ENCODE measurements around the gene PPAT. TPM values are rescaled to one million over a fixed set of nuclear protein-coding genes. Genes with fewer than 3 reads are reported as not detected.

Gene PPAT
- total RNA-seq, 4 donors from 2014 or later = 2.6 to 5.4 (median 3.9) TPM

DNA sequence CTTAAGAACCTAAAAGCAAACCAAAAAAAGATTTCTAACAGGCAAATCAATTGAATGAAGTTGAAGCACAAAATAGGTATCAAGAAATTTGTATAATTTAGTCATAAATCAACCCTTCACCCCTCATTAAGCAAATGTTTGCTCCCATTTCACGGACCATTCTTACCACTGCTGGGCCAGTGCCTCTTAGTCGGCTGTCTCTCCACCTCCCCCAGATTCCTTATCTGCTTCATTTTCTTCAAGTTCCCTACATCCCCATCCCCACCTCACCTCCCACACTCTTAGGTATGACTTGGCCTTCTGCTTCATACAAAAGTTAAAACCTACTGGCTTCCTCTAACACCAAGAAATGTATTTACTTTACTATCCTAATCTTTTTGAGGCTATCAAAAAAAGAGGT lies 60.0 kb downstream of the PPAT start:
- H3K36me3 ChIP-seq = peaks cover 4 to 12% of the 10 kb centered on the region in 2 donors
- no peak for TF ChIP-seq POLR2A (IDR thresholded peaks at IDR 0.05)
- TF ChIP-seq, protein P1, sequence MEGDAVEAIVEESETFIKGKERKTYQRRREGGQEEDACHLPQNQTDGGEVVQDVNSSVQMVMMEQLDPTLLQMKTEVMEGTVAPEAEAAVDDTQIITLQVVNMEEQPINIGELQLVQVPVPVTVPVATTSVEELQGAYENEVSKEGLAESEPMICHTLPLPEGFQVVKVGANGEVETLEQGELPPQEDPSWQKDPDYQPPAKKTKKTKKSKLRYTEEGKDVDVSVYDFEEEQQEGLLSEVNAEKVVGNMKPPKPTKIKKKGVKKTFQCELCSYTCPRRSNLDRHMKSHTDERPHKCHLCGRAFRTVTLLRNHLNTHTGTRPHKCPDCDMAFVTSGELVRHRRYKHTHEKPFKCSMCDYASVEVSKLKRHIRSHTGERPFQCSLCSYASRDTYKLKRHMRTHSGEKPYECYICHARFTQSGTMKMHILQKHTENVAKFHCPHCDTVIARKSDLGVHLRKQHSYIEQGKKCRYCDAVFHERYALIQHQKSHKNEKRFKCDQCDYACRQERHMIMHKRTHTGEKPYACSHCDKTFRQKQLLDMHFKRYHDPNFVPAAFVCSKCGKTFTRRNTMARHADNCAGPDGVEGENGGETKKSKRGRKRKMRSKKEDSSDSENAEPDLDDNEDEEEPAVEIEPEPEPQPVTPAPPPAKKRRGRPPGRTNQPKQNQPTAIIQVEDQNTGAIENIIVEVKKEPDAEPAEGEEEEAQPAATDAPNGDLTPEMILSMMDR (IDR thresholded peaks at IDR 0.05 in 4 of 5, conservative IDR thresholded peaks at IDR 0.05 in 1 of 5) = no peak
- H3K4me3 ChIP-seq = no peak overlapping the region
- ATAC-seq = no peak
- intact Hi-C loops (cut with DNase I; ENCODE audit: low total_unique reads) (no loop called here), in situ Hi-C loops (cut with MboI; ENCODE audit: low sequenced_read_pairs in 4 of 4) (no loop called here)
- no peaks in the 10 kb centered on the region for H3K4me1 ChIP-seq
- no peak overlapping the region for H3K27ac ChIP-seq
- no peaks in the 10 kb centered on the region for H3K27me3 ChIP-seq
- H3K9me3 ChIP-seq = no peaks in the 10 kb centered on the region
- no peak for DNase-seq

GRCh38 chr4:56374956-56375355 lies 60.5 kb downstream of the PPAT start:
- intact Hi-C loops (cut with DNase I; ENCODE audit: low total_unique reads) (no loop called here), in situ Hi-C loops (cut with MboI; ENCODE audit: low sequenced_read_pairs in 4 of 4) (no loop called here)
- ATAC-seq = no peak
- H3K36me3 ChIP-seq = peaks cover 4 to 16% of the 10 kb centered on the region in 2 donors
- no peak for DNase-seq
- no peaks in the 10 kb centered on the region for H3K4me1 ChIP-seq
- H3K4me3 ChIP-seq = no peak overlapping the region
- H3K27ac ChIP-seq = no peak overlapping the region
- no peaks in the 10 kb centered on the region for H3K9me3 ChIP-seq
- H3K27me3 ChIP-seq = no peaks in the 10 kb centered on the region
- TF ChIP-seq, protein P1 (IDR thresholded peaks at IDR 0.05 in 4 of 5, conservative IDR thresholded peaks at IDR 0.05 in 1 of 5) = no peak
- TF ChIP-seq POLR2A (IDR thresholded peaks at IDR 0.05) = no peak

GRCh38 chr4:56372774-56373173 lies 62.6 kb downstream of the PPAT start:
- in situ Hi-C loops (cut with MboI; ENCODE audit: low sequenced_read_pairs in 4 of 4) (no loop called here), intact Hi-C loops (cut with DNase I; ENCODE audit: low total_unique reads) (no loop called here)
- Histone ChIP-seq H3K27ac (no peak overlapping the region), H3K4me1 (no peaks in the 10 kb centered on the region), H3K36me3 (peaks cover 4 to 12% of the 10 kb centered on the region in 2 donors), H3K27me3 (no peaks in the 10 kb centered on the region), H3K9me3 (no peaks in the 10 kb centered on the region), H3K4me3 (no peak overlapping the region)
- TF ChIP-seq, protein P1 (IDR thresholded peaks at IDR 0.05 in 4 of 5, conservative IDR thresholded peaks at IDR 0.05 in 1 of 5) = no peak
- no peak for TF ChIP-seq POLR2A (IDR thresholded peaks at IDR 0.05)
- ATAC-seq (no peak), DNase-seq (no peak)

DNA sequence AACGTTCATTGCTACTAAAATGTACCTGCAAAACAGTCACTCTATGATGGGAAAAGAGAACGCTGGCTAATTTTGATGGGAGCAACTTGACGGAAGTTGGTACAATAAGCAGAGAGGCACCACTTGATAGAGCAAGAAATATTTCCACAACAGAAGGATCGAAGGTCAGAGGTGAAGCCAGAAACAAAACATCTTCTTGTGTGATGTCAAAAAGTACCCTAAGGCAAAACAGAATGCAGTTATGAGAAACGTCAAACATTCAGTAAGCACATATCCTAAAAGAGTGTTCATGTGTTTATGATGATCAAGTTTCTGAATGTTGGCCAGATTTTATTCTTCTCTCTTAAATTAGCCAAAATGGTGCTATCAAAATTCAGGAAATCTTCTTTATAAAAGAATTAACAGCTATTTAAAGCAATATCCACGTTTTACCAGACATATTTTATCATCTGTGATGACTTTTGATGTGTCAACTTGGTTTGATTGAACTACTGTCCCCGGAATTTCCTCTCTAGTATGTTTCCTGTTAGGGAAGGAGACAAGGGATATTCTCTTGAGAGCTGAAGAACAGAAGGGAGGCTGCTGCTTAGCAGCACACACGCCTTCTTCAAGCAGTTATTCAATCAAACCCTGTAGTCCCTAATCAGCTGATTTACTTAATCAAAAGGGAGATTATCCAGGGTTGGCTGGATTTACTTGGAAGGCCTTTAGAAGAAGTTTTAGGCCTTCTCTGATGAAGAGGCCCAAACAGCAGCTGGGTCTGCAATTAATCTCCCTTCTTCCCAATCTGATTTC lies 63.8 kb downstream of the PPAT start:
- H3K4me3 ChIP-seq = no peak overlapping the region
- ATAC-seq = no peak
- H3K9me3 ChIP-seq = no peaks in the 10 kb centered on the region
- in situ Hi-C loops (cut with MboI; ENCODE audit: low sequenced_read_pairs in 4 of 4) (no loop called here), intact Hi-C loops (cut with DNase I; ENCODE audit: low total_unique reads) (no loop called here)
- TF ChIP-seq POLR2A (IDR thresholded peaks at IDR 0.05) = no peak
- TF ChIP-seq, protein P1 (IDR thresholded peaks at IDR 0.05 in 4 of 5, conservative IDR thresholded peaks at IDR 0.05 in 1 of 5) = no peak
- H3K27ac ChIP-seq = no peak overlapping the region
- peaks cover 4 to 12% of the 10 kb centered on the region in 2 donors for H3K36me3 ChIP-seq
- no peaks in the 10 kb centered on the region for H3K27me3 ChIP-seq
- DNase-seq = no peak
- H3K4me1 ChIP-seq = no peaks in the 10 kb centered on the region
